Memory B cell (primary cell): ENCODE data around the gene EP400.
"Not testable (repeated sequence)": the region's sequence is repeated elsewhere in the genome, so short reads cannot be mapped to it uniquely, and the experiment has no call there.

Source experiments
- ATAC-seq: fragments of 150-1000 bp; cut with Tn5 transposase; 2 replicates; pipeline ENCODE4 v1.10.0; 2021; ENCODE audit warnings: low read depth, mild to moderate bottlenecking, moderate library complexity
- DNase-seq, 2 donors: peaks; one replicate each; pipeline ENCODE4 v3.0.0; 2022; ENCODE audit warnings: low spot score in 2 of 2
- H3K27ac Mint-ChIP-seq: one replicate; pipeline ENCODE4 v1.8.0; 2022; ENCODE audit warnings: mild to moderate bottlenecking, moderate library complexity, mixed read lengths
- H3K27me3 Mint-ChIP-seq: one replicate; pipeline ENCODE4 v1.8.0; 2022; ENCODE audit warnings: mixed read lengths
- H3K36me3 Mint-ChIP-seq: one replicate; pipeline ENCODE4 v1.8.0; 2022; ENCODE audit warnings: mild to moderate bottlenecking, mixed read lengths
- H3K4me1 Mint-ChIP-seq: one replicate; pipeline ENCODE4 v1.8.0; 2022; ENCODE audit warnings: mixed read lengths
- H3K4me3 Mint-ChIP-seq: one replicate; pipeline ENCODE4 v1.8.0; 2022; ENCODE audit warnings: mild to moderate bottlenecking, moderate library complexity, mixed read lengths
- H3K9me3 Mint-ChIP-seq: one replicate; pipeline ENCODE4 v1.8.0; 2022; ENCODE audit warnings: mixed read lengths

EP400 gene

GRCh38 chr12:132051718-132052117, 102.0 kb downstream of the EP400 start:
- not testable (repeated sequence) for H3K9me3 Mint-ChIP-seq, H3K27ac Mint-ChIP-seq, ATAC-seq, DNase-seq, H3K4me3 Mint-ChIP-seq, H3K27me3 Mint-ChIP-seq
- Mint-ChIP-seq H3K4me1 (peaks cover 20% of the 10 kb centered on the region), H3K36me3 (peaks cover 52% of the 10 kb centered on the region)

- peaks cover 25% of the 10 kb centered on the region for H3K4me1 Mint-ChIP-seq
- H3K27ac Mint-ChIP-seq = no peak overlapping the region
- no peaks in the 10 kb centered on the region for H3K9me3 Mint-ChIP-seq
- H3K36me3 Mint-ChIP-seq = peaks cover 51% of the 10 kb centered on the region
- no peaks in the 10 kb centered on the region for H3K27me3 Mint-ChIP-seq
- DNase-seq (no peak), ATAC-seq (no peak)
- no peak overlapping the region for H3K4me3 Mint-ChIP-seq
Measured at GRCh38 chr12:132052196-132052932, 102.6 kb downstream of the EP400 start.

- Mint-ChIP-seq H3K27me3 (no peaks in the 10 kb centered on the region), H3K9me3 (no peaks in the 10 kb centered on the region), H3K4me3 (no peak overlapping the region), H3K36me3 (peaks cover 54% of the 10 kb centered on the region), H3K27ac (no peak overlapping the region), H3K4me1 (peaks cover 25% of the 10 kb centered on the region)
- DNase-seq = no peak
- ATAC-seq = no peak
Measured at GRCh38 chr12:132053338-132054330, 103.9 kb downstream of the EP400 start.

- Mint-ChIP-seq H3K4me3 (no peak overlapping the region), H3K27ac (peak overlapping the region; percentile 65), H3K9me3 (no peaks in the 10 kb centered on the region), H3K4me1 (peaks cover 25% of the 10 kb centered on the region), H3K36me3 (peaks cover 48% of the 10 kb centered on the region), H3K27me3 (no peaks in the 10 kb centered on the region)
- ATAC-seq (no peak), DNase-seq (no peak)
Measured at GRCh38 chr12:132054983-132055382, 105.2 kb downstream of the EP400 start.

- Mint-ChIP-seq H3K27ac (peak overlapping the region; percentile 65), H3K4me3 (peak overlapping the region; percentile 54), H3K36me3 (peaks cover 43% of the 10 kb centered on the region)
Measured at GRCh38 chr12:132055535-132056096, 105.9 kb downstream of the EP400 start.

GRCh38 chr12:132056320-132056719, 106.6 kb downstream of the EP400 start:
- Mint-ChIP-seq H3K27ac (peak overlapping the region; percentile 65), H3K36me3 (peaks cover 41% of the 10 kb centered on the region), H3K4me3 (peak overlapping the region; percentile 18), H3K9me3 (no peaks in the 10 kb centered on the region), H3K4me1 (peaks cover 25% of the 10 kb centered on the region), H3K27me3 (no peaks in the 10 kb centered on the region)
- ATAC-seq (peak; percentile 76), DNase-seq (no peak)

More at GRCh38 chr12:132055535-132056096, 105.9 kb downstream of the EP400 start:
- no peaks in the 10 kb centered on the region for H3K9me3 Mint-ChIP-seq
- peaks cover 25% of the 10 kb centered on the region for H3K4me1 Mint-ChIP-seq
- no peaks in the 10 kb centered on the region for H3K27me3 Mint-ChIP-seq
- ATAC-seq (no peak), DNase-seq (no peak)

GRCh38 chr12:132056951-132057350, 107.2 kb downstream of the EP400 start:
- no peak for DNase-seq
- Mint-ChIP-seq H3K4me3 (peak overlapping the region; percentile 18), H3K4me1 (peaks cover 25% of the 10 kb centered on the region), H3K27me3 (no peaks in the 10 kb centered on the region), H3K9me3 (no peaks in the 10 kb centered on the region), H3K36me3 (peaks cover 41% of the 10 kb centered on the region), H3K27ac (peak overlapping the region; percentile 65)
- ATAC-seq = peak; percentile 81

- DNase-seq (no peak), ATAC-seq (no peak)
- no peaks in the 10 kb centered on the region for H3K27me3 Mint-ChIP-seq
- H3K4me1 Mint-ChIP-seq = peaks cover 25% of the 10 kb centered on the region
- no peak overlapping the region for H3K4me3 Mint-ChIP-seq
- H3K27ac Mint-ChIP-seq = peak overlapping the region; percentile 67
- H3K9me3 Mint-ChIP-seq = no peaks in the 10 kb centered on the region
- peaks cover 39% of the 10 kb centered on the region for H3K36me3 Mint-ChIP-seq
Measured at GRCh38 chr12:132057691-132058090, 107.9 kb downstream of the EP400 start.

- no peak overlapping the region for H3K4me3 Mint-ChIP-seq
- no peak for DNase-seq
- no peak for ATAC-seq
- no peaks in the 10 kb centered on the region for H3K27me3 Mint-ChIP-seq
- H3K36me3 Mint-ChIP-seq = peaks cover 24% of the 10 kb centered on the region
- peak overlapping the region; percentile 42 for H3K27ac Mint-ChIP-seq
- H3K4me1 Mint-ChIP-seq = peaks cover 22% of the 10 kb centered on the region
- no peaks in the 10 kb centered on the region for H3K9me3 Mint-ChIP-seq
Measured at GRCh38 chr12:132061197-132061596, 111.5 kb downstream of the EP400 start.

- Mint-ChIP-seq H3K9me3 (no peaks in the 10 kb centered on the region), H3K27ac (no peak overlapping the region), H3K27me3 (no peaks in the 10 kb centered on the region), H3K36me3 (peaks cover 25% of the 10 kb centered on the region), H3K4me1 (peaks cover 22% of the 10 kb centered on the region), H3K4me3 (no peak overlapping the region)
- DNase-seq (no peak), ATAC-seq (no peak)
Measured at GRCh38 chr12:132061641-132062430, 112.1 kb downstream of the EP400 start.

- Mint-ChIP-seq H3K36me3 (peaks cover 25% of the 10 kb centered on the region), H3K4me1 (peaks cover 23% of the 10 kb centered on the region), H3K27ac (no peak overlapping the region), H3K4me3 (no peak overlapping the region), H3K9me3 (no peaks in the 10 kb centered on the region), H3K27me3 (no peaks in the 10 kb centered on the region)
- no peak for DNase-seq
- ATAC-seq = no peak
Measured at GRCh38 chr12:132062481-132062880, 112.7 kb downstream of the EP400 start.

- DNase-seq (no peak), ATAC-seq (no peak)
- H3K9me3 Mint-ChIP-seq = no peaks in the 10 kb centered on the region
- H3K27me3 Mint-ChIP-seq = no peaks in the 10 kb centered on the region
- H3K4me1 Mint-ChIP-seq = peaks cover 26% of the 10 kb centered on the region
- H3K36me3 Mint-ChIP-seq = peaks cover 23% of the 10 kb centered on the region
- no peak overlapping the region for H3K27ac Mint-ChIP-seq
- no peak overlapping the region for H3K4me3 Mint-ChIP-seq
Measured at GRCh38 chr12:132063491-132063890, 113.7 kb downstream of the EP400 start.

- Mint-ChIP-seq H3K27me3 (no peaks in the 10 kb centered on the region), H3K4me3 (peak overlapping the region; percentile 77), H3K36me3 (peaks cover 22% of the 10 kb centered on the region), H3K9me3 (no peaks in the 10 kb centered on the region), H3K4me1 (peaks cover 29% of the 10 kb centered on the region), H3K27ac (peak overlapping the region; percentile 87)
- DNase-seq = no peak
- peak; percentile 54 for ATAC-seq
Measured at GRCh38 chr12:132064631-132065030, 114.9 kb downstream of the EP400 start.
